ENCODE measurements around the gene MBNL2.

DNA sequence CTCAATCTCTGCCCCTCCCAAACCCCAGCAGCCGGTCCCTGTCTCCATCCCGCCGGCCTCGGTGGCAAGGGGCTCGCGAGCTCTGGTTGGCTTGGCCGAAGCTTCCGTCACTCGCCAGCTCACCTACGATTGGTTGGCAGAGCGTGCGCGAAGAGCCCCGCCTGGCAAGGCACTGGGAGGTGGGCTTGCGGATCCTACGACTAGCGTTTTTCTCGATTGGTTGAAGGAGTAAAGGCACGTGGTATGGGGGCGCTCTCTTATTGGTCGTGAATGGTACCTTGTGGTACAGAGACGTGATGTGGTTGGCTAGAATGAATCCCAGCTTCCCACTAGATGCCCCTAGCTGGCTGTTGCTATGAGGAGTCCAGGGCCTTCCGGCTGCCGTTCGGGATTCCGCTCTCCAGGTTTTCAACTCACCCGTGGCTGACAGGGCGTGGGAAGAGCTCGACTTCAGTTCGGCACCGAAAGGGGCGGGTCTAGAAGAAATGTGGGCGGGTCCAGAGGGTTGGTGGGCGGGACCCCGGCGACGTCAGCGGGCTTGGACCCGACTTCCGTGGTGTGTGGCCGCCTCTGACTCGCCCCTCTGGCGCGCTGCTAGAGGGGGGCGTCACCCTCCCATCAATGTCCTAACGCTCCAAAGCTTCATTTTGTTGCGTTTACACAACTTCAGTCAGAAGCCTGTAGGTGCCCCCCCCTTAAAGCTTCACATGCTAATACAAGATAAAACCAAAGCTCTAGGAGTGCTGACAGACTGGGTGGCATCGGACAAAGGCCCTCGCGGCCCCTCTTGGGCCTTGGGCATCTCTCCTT lies 211.0 kb downstream of the MBNL2 start:
- TF ChIP-seq, protein P1, sequence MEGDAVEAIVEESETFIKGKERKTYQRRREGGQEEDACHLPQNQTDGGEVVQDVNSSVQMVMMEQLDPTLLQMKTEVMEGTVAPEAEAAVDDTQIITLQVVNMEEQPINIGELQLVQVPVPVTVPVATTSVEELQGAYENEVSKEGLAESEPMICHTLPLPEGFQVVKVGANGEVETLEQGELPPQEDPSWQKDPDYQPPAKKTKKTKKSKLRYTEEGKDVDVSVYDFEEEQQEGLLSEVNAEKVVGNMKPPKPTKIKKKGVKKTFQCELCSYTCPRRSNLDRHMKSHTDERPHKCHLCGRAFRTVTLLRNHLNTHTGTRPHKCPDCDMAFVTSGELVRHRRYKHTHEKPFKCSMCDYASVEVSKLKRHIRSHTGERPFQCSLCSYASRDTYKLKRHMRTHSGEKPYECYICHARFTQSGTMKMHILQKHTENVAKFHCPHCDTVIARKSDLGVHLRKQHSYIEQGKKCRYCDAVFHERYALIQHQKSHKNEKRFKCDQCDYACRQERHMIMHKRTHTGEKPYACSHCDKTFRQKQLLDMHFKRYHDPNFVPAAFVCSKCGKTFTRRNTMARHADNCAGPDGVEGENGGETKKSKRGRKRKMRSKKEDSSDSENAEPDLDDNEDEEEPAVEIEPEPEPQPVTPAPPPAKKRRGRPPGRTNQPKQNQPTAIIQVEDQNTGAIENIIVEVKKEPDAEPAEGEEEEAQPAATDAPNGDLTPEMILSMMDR (IDR thresholded peaks at IDR 0.05; ENCODE audit: poor library complexity), result no peak
- no peak for TF ChIP-seq EZH2 (IDR thresholded peaks at IDR 0.05; ENCODE audit: borderline replicate concordance)
